HEK293 (cell line): ENCODE measurements around the gene EXOC3.

Source experiments
- BCL11B ChIP-seq: fragments of 450-650 bp; formaldehyde crosslinking; IDR thresholded peaks from 2 replicates; pipeline ENCODE4 v1.5.1; 2016; ENCODE audit warnings: low read depth, missing biosample characterization, missing genetic modification characterization
- EGR2 ChIP-seq: fragments of 450-650 bp; formaldehyde crosslinking; IDR thresholded peaks from 2 replicates; pipeline ENCODE4 v1.5.1; 2016; ENCODE audit warnings: low read depth, missing biosample characterization, missing genetic modification characterization
- FEZF1 ChIP-seq: fragments of 450-650 bp; formaldehyde crosslinking; IDR thresholded peaks from 2 replicates; pipeline ENCODE4 v1.5.1; 2016; ENCODE audit warnings: missing biosample characterization, missing genetic modification characterization
- GLI4 ChIP-seq: fragments of 450-650 bp; formaldehyde crosslinking; IDR thresholded peaks from 2 replicates; pipeline ENCODE4 v1.5.1; 2016; ENCODE audit warnings: missing biosample characterization, missing genetic modification characterization
- GLIS1 ChIP-seq: fragments of 450-650 bp; formaldehyde crosslinking; IDR thresholded peaks from 2 replicates; pipeline ENCODE4 v1.5.1; 2016; ENCODE audit warnings: missing biosample characterization, missing genetic modification characterization
- KLF10 ChIP-seq: fragments of 450-650 bp; IDR thresholded peaks from 2 replicates; pipeline ENCODE4 v1.5.1; 2018; ENCODE audit warnings: missing biosample characterization, mild to moderate bottlenecking, missing genetic modification characterization
- KLF7 ChIP-seq: fragments of 450-650 bp; formaldehyde crosslinking; IDR thresholded peaks from 2 replicates; pipeline ENCODE4 v1.5.1; 2016; ENCODE audit warnings: missing biosample characterization, missing genetic modification characterization, borderline replicate concordance
- REPIN1 ChIP-seq: fragments of 450-650 bp; formaldehyde crosslinking; IDR thresholded peaks from 2 replicates; pipeline ENCODE4 v1.5.1; 2017; ENCODE audit warnings: missing biosample characterization, missing genetic modification characterization, low read depth
- YY2 ChIP-seq: fragments of 450-650 bp; formaldehyde crosslinking; IDR thresholded peaks from 2 replicates; pipeline ENCODE4 v1.5.1; 2016; ENCODE audit warnings: missing biosample characterization, missing genetic modification characterization
- ZFP37 ChIP-seq: fragments of 450-650 bp; formaldehyde crosslinking; IDR thresholded peaks from 2 replicates; pipeline ENCODE4 v1.5.1; 2016; ENCODE audit warnings: missing biosample characterization, missing genetic modification characterization
- ZIC2 ChIP-seq: fragments of 450-650 bp; formaldehyde crosslinking; IDR thresholded peaks from 2 replicates; pipeline ENCODE4 v1.5.1; 2016; ENCODE audit warnings: missing biosample characterization, missing genetic modification characterization
- ZNF132 ChIP-seq: fragments of 450-650 bp; formaldehyde crosslinking; IDR thresholded peaks from 2 replicates; pipeline ENCODE4 v1.5.1; 2017; ENCODE audit warnings: missing biosample characterization, missing genetic modification characterization, borderline replicate concordance
- ZNF140 ChIP-seq: fragments of 450-650 bp; formaldehyde crosslinking; IDR thresholded peaks from 2 replicates; pipeline ENCODE4 v1.5.1; 2016; ENCODE audit warnings: missing biosample characterization, missing genetic modification characterization
- ZNF214 ChIP-seq: fragments of 450-650 bp; formaldehyde crosslinking; IDR thresholded peaks from 2 replicates; pipeline ENCODE4 v1.5.1; 2017; ENCODE audit warnings: missing biosample characterization, mild to moderate bottlenecking, missing genetic modification characterization, borderline replicate concordance
- ZNF221 ChIP-seq: fragments of 450-650 bp; formaldehyde crosslinking; IDR thresholded peaks from 2 replicates; pipeline ENCODE4 v1.5.1; 2017; ENCODE audit warnings: missing biosample characterization, missing genetic modification characterization, borderline replicate concordance
- ZNF274 ChIP-seq, 2 experiments: fragments of 200-500 bp in 1 of 2; fragments of 450-650 bp in 1 of 2; sonication (Bioruptor generic) in 1 of 2; formaldehyde crosslinking in 1 of 2; IDR thresholded peaks; 2 replicates each; pipeline versions ENCODE4 v1.5.1 to v1.6.1; 2014 to 2016; ENCODE audit warnings: borderline replicate concordance in 1 of 2, inconsistent platforms in 1 of 2, low read length in 1 of 2, missing biosample characterization in 1 of 2, missing genetic modification characterization in 1 of 2
- ZNF292 ChIP-seq: fragments of 450-650 bp; formaldehyde crosslinking; IDR thresholded peaks from 2 replicates; pipeline ENCODE4 v1.5.1; 2016; ENCODE audit warnings: low read depth, missing biosample characterization, missing genetic modification characterization, borderline replicate concordance
- ZNF311 ChIP-seq: fragments of 450-650 bp; formaldehyde crosslinking; IDR thresholded peaks from 2 replicates; pipeline ENCODE4 v1.5.1; 2017; ENCODE audit warnings: missing biosample characterization, missing genetic modification characterization, borderline replicate concordance
- ZNF561 ChIP-seq: fragments of 450-650 bp; IDR thresholded peaks from 2 replicates; pipeline ENCODE4 v1.5.1; 2018; ENCODE audit warnings: missing biosample characterization, missing genetic modification characterization, borderline replicate concordance
- ZNF624 ChIP-seq: fragments of 450-650 bp; formaldehyde crosslinking; IDR thresholded peaks from 2 replicates; pipeline ENCODE4 v1.5.1; 2017; ENCODE audit warnings: missing biosample characterization, missing genetic modification characterization
- ZNF776 ChIP-seq: fragments of 450-650 bp; formaldehyde crosslinking; IDR thresholded peaks from 2 replicates; pipeline ENCODE4 v1.5.0; 2017; ENCODE audit warnings: missing biosample characterization, missing genetic modification characterization, borderline replicate concordance
- TF ChIP-seq, protein P1 (sequence below): fragments of 450-650 bp; formaldehyde crosslinking; IDR thresholded peaks from 2 replicates; pipeline ENCODE4 v1.5.1; 2016; ENCODE audit warnings: missing biosample characterization, missing genetic modification characterization
- TF ChIP-seq, protein P2 (sequence below): fragments of 450-650 bp; formaldehyde crosslinking; IDR thresholded peaks from 2 replicates; pipeline ENCODE4 v1.5.1; 2016; ENCODE audit warnings: missing biosample characterization, missing genetic modification characterization
- TF ChIP-seq, protein P3 (sequence below): fragments of 450-650 bp; formaldehyde crosslinking; IDR thresholded peaks from 2 replicates; pipeline ENCODE4; 2016; ENCODE audit warnings: missing biosample characterization, missing genetic modification characterization
- TF ChIP-seq, protein P4 (sequence below): fragments of 450-650 bp; formaldehyde crosslinking; IDR thresholded peaks from 2 replicates; pipeline ENCODE4 v1.5.1; 2016; ENCODE audit warnings: missing biosample characterization, missing genetic modification characterization
- TF ChIP-seq, protein P5 (sequence below): fragments of 450-650 bp; formaldehyde crosslinking; IDR thresholded peaks from 2 replicates; pipeline ENCODE4 v1.5.1; 2016; ENCODE audit warnings: missing biosample characterization, missing genetic modification characterization
- TF ChIP-seq, protein P6 (sequence below): fragments of 450-650 bp; formaldehyde crosslinking; IDR thresholded peaks from 2 replicates; pipeline ENCODE4 v1.5.1; 2016; ENCODE audit warnings: missing biosample characterization, missing genetic modification characterization
- TF ChIP-seq, protein P7 (sequence below): fragments of 450-650 bp; formaldehyde crosslinking; IDR thresholded peaks from 2 replicates; pipeline ENCODE4 v1.5.1; 2016; ENCODE audit warnings: missing biosample characterization, missing genetic modification characterization

Gene EXOC3

DNA sequence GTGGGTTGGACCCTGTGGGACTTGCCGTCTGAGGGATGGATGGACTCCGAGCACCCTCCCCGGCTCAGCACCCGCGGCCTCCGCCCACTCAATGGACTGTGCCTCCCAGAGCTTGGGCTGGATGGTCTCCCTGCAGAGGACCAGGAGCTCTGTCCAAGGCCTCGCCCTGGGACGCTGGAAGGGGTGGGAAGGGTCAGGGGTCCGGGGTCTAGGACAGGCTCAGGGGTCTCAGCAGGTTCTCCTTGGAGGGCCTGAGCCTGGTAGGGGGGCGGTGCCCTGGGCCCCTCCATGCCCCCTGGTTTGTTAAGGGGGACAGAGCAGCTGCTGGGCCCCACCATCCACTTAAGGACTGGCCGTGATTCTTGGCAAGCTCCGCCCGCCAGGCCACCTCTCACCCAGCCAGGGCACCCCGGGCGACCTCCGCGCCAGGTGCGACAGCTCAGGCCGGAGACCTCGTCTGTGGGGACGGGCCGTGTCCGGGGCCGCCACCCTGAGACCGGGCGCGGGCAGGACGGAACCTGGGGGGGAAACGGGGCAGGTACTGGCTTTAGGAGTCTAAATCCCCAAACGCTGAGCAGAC is 29.2 kb downstream of the EXOC3 start (continued):
- peak; percentile 60 for TF ChIP-seq EGR2 (tag by site-specific recombination)
- TF ChIP-seq GLIS1 (tag by site-specific recombination), result peak; percentile 62
- no peak for TF ChIP-seq ZNF292
- TF ChIP-seq ZNF221, result no peak
- peak; percentile 18; the same call in 1 of the 2 replicates for TF ChIP-seq ZIC2 (tag by site-specific recombination)
- TF ChIP-seq REPIN1 (tag by site-specific recombination), result peak; percentile 8; the same call in 1 of the 2 replicates
- TF ChIP-seq, protein P1, sequence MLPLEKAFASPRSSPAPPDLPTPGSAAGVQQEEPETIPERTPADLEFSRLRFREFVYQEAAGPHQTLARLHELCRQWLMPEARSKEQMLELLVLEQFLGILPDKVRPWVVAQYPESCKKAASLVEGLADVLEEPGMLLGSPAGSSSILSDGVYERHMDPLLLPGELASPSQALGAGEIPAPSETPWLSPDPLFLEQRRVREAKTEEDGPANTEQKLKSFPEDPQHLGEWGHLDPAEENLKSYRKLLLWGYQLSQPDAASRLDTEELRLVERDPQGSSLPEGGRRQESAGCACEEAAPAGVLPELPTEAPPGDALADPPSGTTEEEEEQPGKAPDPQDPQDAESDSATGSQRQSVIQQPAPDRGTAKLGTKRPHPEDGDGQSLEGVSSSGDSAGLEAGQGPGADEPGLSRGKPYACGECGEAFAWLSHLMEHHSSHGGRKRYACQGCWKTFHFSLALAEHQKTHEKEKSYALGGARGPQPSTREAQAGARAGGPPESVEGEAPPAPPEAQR (tag by site-specific recombination), result no peak
- no peak for TF ChIP-seq ZNF311 (tag by site-specific recombination)
- no peak for TF ChIP-seq ZNF561 (tag by site-specific recombination)
- TF ChIP-seq, protein P2, sequence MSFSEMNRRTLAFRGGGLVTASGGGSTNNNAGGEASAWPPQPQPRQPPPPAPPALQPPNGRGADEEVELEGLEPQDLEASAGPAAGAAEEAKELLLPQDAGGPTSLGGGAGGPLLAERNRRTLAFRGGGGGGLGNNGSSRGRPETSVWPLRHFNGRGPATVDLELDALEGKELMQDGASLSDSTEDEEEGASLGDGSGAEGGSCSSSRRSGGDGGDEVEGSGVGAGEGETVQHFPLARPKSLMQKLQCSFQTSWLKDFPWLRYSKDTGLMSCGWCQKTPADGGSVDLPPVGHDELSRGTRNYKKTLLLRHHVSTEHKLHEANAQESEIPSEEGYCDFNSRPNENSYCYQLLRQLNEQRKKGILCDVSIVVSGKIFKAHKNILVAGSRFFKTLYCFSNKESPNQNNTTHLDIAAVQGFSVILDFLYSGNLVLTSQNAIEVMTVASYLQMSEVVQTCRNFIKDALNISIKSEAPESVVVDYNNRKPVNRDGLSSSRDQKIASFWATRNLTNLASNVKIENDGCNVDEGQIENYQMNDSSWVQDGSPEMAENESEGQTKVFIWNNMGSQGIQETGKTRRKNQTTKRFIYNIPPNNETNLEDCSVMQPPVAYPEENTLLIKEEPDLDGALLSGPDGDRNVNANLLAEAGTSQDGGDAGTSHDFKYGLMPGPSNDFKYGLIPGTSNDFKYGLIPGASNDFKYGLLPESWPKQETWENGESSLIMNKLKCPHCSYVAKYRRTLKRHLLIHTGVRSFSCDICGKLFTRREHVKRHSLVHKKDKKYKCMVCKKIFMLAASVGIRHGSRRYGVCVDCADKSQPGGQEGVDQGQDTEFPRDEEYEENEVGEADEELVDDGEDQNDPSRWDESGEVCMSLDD (tag by site-specific recombination), result no peak; the same call in 1 of the 2 replicates
- TF ChIP-seq ZNF140 (tag by site-specific recombination), result no peak
- TF ChIP-seq KLF10 (tag by site-specific recombination), result no peak
- TF ChIP-seq, protein P3, sequence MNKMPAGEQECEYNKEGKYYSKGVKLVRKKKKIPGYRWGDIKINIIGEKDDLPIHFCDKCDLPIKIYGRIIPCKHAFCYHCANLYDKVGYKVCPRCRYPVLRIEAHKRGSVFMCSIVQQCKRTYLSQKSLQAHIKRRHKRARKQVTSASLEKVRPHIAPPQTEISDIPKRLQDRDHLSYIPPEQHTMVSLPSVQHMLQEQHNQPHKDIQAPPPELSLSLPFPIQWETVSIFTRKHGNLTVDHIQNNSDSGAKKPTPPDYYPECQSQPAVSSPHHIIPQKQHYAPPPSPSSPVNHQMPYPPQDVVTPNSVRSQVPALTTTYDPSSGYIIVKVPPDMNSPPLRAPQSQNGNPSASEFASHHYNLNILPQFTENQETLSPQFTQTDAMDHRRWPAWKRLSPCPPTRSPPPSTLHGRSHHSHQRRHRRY (tag by site-specific recombination), result no peak
- TF ChIP-seq ZNF624 (tag by site-specific recombination), result no peak
- TF ChIP-seq BCL11B (tag by site-specific recombination), result 0 out of 2 replicates have a peak, but pooled peaks have one; percentile 21
- TF ChIP-seq, protein P4, sequence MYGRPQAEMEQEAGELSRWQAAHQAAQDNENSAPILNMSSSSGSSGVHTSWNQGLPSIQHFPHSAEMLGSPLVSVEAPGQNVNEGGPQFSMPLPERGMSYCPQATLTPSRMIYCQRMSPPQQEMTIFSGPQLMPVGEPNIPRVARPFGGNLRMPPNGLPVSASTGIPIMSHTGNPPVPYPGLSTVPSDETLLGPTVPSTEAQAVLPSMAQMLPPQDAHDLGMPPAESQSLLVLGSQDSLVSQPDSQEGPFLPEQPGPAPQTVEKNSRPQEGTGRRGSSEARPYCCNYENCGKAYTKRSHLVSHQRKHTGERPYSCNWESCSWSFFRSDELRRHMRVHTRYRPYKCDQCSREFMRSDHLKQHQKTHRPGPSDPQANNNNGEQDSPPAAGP (tag by site-specific recombination), result no peak
- TF ChIP-seq FEZF1 (tag by site-specific recombination), result no peak
- TF ChIP-seq, protein P5, sequence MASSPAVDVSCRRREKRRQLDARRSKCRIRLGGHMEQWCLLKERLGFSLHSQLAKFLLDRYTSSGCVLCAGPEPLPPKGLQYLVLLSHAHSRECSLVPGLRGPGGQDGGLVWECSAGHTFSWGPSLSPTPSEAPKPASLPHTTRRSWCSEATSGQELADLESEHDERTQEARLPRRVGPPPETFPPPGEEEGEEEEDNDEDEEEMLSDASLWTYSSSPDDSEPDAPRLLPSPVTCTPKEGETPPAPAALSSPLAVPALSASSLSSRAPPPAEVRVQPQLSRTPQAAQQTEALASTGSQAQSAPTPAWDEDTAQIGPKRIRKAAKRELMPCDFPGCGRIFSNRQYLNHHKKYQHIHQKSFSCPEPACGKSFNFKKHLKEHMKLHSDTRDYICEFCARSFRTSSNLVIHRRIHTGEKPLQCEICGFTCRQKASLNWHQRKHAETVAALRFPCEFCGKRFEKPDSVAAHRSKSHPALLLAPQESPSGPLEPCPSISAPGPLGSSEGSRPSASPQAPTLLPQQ (tag by site-specific recombination), result peak; percentile 100
- no peak for TF ChIP-seq ZNF132 (tag by site-specific recombination)
- TF ChIP-seq, protein P6, sequence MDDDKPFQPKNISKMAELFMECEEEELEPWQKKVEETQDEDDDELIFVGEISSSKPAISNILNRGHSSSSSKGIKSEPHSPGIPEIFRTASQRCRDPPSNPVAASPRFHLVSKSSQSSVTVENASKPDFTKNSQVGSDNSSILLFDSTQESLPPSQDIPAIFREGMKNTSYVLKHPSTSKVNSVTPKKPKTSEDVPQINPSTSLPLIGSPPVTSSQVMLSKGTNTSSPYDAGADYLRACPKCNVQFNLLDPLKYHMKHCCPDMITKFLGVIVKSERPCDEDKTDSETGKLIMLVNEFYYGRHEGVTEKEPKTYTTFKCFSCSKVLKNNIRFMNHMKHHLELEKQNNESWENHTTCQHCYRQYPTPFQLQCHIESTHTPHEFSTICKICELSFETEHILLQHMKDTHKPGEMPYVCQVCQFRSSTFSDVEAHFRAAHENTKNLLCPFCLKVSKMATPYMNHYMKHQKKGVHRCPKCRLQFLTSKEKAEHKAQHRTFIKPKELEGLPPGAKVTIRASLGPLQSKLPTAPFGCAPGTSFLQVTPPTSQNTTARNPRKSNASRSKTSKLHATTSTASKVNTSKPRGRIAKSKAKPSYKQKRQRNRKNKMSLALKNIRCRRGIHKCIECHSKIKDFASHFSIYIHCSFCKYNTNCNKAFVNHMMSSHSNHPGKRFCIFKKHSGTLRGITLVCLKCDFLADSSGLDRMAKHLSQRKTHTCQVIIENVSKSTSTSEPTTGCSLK, result no peak
- no peak for TF ChIP-seq KLF7 (tag by site-specific recombination)
- TF ChIP-seq, protein P7, sequence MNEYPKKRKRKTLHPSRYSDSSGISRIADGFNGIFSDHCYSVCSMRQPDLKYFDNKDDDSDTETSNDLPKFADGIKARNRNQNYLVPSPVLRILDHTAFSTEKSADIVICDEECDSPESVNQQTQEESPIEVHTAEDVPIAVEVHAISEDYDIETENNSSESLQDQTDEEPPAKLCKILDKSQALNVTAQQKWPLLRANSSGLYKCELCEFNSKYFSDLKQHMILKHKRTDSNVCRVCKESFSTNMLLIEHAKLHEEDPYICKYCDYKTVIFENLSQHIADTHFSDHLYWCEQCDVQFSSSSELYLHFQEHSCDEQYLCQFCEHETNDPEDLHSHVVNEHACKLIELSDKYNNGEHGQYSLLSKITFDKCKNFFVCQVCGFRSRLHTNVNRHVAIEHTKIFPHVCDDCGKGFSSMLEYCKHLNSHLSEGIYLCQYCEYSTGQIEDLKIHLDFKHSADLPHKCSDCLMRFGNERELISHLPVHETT, result no peak
- no peak for TF ChIP-seq ZFP37
- TF ChIP-seq YY2, result no peak
- no peak for TF ChIP-seq ZNF776 (tag by site-specific recombination)
- TF ChIP-seq GLI4, result no peak
- no peak for TF ChIP-seq ZNF274 (IDR thresholded peaks at IDR 0.05; ENCODE audit: low read length)
- TF ChIP-seq ZNF274 (tag by site-specific recombination; IDR thresholded peaks at IDR 0.05; ENCODE audit: borderline replicate concordance), result no peak
- no peak for TF ChIP-seq ZNF214 (tag by site-specific recombination)
